KMS-11 (cell line): ENCODE results near the gene SYNDIG1.

Experiments used
- H2AFZ ChIP-seq: fragments of 200-600 bp; sonication (generic); 2 replicates; pipeline ENCODE4 v1.6.1; 2016; ENCODE audit warnings: antibody characterized with exemption, mixed run types, low read depth
- H3K27ac ChIP-seq: fragments of 200-600 bp; sonication (generic); 2 replicates; pipeline ENCODE4 v1.6.1; 2016; ENCODE audit warnings: mild to moderate bottlenecking, mixed run types
- H3K27me3 ChIP-seq: fragments of 200-600 bp; sonication (generic); 2 replicates; pipeline ENCODE4 v1.6.1; 2017; ENCODE audit warnings: mild to moderate bottlenecking, low read depth, mixed run types, moderate library complexity; ENCODE audit not compliant: insufficient read depth
- H3K36me3 ChIP-seq: fragments of 200-600 bp; sonication (generic); 2 replicates; pipeline ENCODE4 v1.6.1; 2017; ENCODE audit warnings: mild to moderate bottlenecking, mixed run types; ENCODE audit not compliant: insufficient read depth
- H3K4me1 ChIP-seq: fragments of 200-600 bp; sonication (generic); 2 replicates; pipeline ENCODE4 v1.6.1; 2016; ENCODE audit warnings: mild to moderate bottlenecking, low read depth, mixed run types; ENCODE audit not compliant: poor library complexity, severe bottlenecking
- H3K4me2 ChIP-seq: fragments of 200-600 bp; sonication (generic); 2 replicates; pipeline ENCODE4 v1.7.0; 2016; ENCODE audit warnings: mild to moderate bottlenecking, mixed run types
- H3K4me3 ChIP-seq: fragments of 200-600 bp; sonication (generic); IDR thresholded peaks from 2 replicates; pipeline ENCODE4 v1.6.1; 2017; ENCODE audit warnings: low read depth, low read length, mixed read lengths; ENCODE audit not compliant: insufficient read depth
- H3K79me2 ChIP-seq: fragments of 200-600 bp; sonication (generic); 2 replicates; pipeline ENCODE4 v1.6.1; 2016; ENCODE audit warnings: low read depth, mixed run types; ENCODE audit not compliant: insufficient read depth
- H3K9ac ChIP-seq: fragments of 200-600 bp; sonication (generic); 2 replicates; pipeline ENCODE4 v1.6.1; 2016; ENCODE audit warnings: mild to moderate bottlenecking, mixed run types
- H4K20me1 ChIP-seq: fragments of 200-600 bp; sonication (generic); 2 replicates; pipeline ENCODE4 v1.6.1; 2016; ENCODE audit warnings: mild to moderate bottlenecking, mixed run types; ENCODE audit not compliant: insufficient read depth
- CTCF ChIP-seq: fragments of 200-600 bp; sonication (generic); conservative IDR thresholded peaks from 2 replicates; pipeline ENCODE4 v1.6.1; 2017; ENCODE audit warnings: low read depth, mild to moderate bottlenecking, antibody characterized with exemption, low read length, moderate library complexity, mixed read lengths

SYNDIG1 gene

DNA sequence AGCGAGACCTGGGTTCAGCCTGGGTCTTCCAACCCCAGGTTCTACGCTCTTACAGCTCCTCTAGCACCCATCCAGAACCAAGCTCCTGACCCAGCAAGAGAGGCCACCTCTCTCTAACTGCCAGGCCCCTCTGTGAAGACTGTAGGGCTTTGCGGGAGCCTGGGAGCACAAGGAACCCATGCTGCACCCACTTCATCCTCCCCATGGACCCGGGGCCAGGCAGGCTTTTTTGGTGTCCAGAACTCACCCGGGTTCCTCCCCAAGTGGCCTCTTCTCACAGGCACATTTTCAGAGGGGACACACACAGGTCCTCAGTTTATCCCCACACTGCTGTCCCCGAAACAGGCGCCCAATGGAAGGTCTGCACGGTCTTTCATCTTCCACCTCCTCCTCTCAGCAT is 145.9 kb downstream of the SYNDIG1 start:
- Histone ChIP-seq H3K4me3 (no peak overlapping the region), H4K20me1 (no peaks in the 10 kb centered on the region), H3K27me3 (no peaks in the 10 kb centered on the region), H3K4me1 (no peaks in the 10 kb centered on the region), H3K27ac (no peak overlapping the region), H3K79me2 (no peaks in the 10 kb centered on the region), H3K9ac (no peak overlapping the region), H3K4me2 (no peak overlapping the region), H2AFZ (no peak overlapping the region), H3K36me3 (no peaks in the 10 kb centered on the region)
- no peak for TF ChIP-seq CTCF

- H3K27me3 ChIP-seq: no peaks in the 10 kb centered on the region
- H3K9ac ChIP-seq: no peak overlapping the region
- TF ChIP-seq CTCF: no peak
- H2AFZ ChIP-seq: no peak overlapping the region
- H3K27ac ChIP-seq: no peak overlapping the region
- H4K20me1 ChIP-seq: no peaks in the 10 kb centered on the region
- no peak overlapping the region for H3K4me3 ChIP-seq
- no peaks in the 10 kb centered on the region for H3K79me2 ChIP-seq
- H3K36me3 ChIP-seq: no peaks in the 10 kb centered on the region
- H3K4me1 ChIP-seq: no peaks in the 10 kb centered on the region
- no peak overlapping the region for H3K4me2 ChIP-seq
These were observed 147.0 kb downstream of the SYNDIG1 start for GRCh38 chr20:24616258-24617079.

DNA sequence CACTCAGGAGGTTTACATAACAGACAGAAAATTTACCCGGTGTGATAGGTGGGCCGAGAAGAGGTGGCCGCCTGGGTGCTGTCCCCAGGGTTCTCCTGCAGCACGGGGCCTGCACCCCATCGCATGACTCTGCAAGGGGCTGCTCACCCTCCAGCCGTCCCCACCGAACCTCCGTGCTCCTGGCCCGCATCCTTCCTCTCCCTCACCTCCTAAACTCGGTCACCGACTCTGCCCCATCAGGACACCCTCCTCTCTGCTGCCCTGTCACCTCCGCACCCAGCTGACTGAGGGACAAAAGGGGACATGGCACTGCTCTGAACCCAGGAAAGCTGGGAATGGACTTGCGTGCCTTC is 147.6 kb downstream of the SYNDIG1 start:
- no peaks in the 10 kb centered on the region for H3K4me1 ChIP-seq
- H3K4me2 ChIP-seq: no peak overlapping the region
- no peaks in the 10 kb centered on the region for H3K27me3 ChIP-seq
- no peaks in the 10 kb centered on the region for H3K79me2 ChIP-seq
- H3K27ac ChIP-seq: no peak overlapping the region
- H3K9ac ChIP-seq: no peak overlapping the region
- no peak for TF ChIP-seq CTCF
- no peaks in the 10 kb centered on the region for H4K20me1 ChIP-seq
- H2AFZ ChIP-seq: no peak overlapping the region
- H3K4me3 ChIP-seq: no peak overlapping the region
- H3K36me3 ChIP-seq: no peaks in the 10 kb centered on the region

- Histone ChIP-seq H3K27ac (no peak overlapping the region), H3K4me1 (no peaks in the 10 kb centered on the region), H3K4me3 (no peak overlapping the region), H3K9ac (no peak overlapping the region), H3K36me3 (no peaks in the 10 kb centered on the region), H2AFZ (no peak overlapping the region), H3K79me2 (no peaks in the 10 kb centered on the region), H4K20me1 (no peaks in the 10 kb centered on the region), H3K4me2 (no peak overlapping the region), H3K27me3 (no peaks in the 10 kb centered on the region)
- no peak for TF ChIP-seq CTCF
These were observed 148.5 kb downstream of the SYNDIG1 start for GRCh38 chr20:24617757-24618450.
